ENCODE measurements around the gene YIF1B.
"Not testable (repeated sequence)": the region's sequence is repeated elsewhere in the genome, so short reads cannot be mapped to it uniquely, and the experiment has no call there.

The YIF1B gene, protein sequence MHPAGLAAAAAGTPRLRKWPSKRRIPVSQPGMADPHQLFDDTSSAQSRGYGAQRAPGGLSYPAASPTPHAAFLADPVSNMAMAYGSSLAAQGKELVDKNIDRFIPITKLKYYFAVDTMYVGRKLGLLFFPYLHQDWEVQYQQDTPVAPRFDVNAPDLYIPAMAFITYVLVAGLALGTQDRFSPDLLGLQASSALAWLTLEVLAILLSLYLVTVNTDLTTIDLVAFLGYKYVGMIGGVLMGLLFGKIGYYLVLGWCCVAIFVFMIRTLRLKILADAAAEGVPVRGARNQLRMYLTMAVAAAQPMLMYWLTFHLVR

DNA sequence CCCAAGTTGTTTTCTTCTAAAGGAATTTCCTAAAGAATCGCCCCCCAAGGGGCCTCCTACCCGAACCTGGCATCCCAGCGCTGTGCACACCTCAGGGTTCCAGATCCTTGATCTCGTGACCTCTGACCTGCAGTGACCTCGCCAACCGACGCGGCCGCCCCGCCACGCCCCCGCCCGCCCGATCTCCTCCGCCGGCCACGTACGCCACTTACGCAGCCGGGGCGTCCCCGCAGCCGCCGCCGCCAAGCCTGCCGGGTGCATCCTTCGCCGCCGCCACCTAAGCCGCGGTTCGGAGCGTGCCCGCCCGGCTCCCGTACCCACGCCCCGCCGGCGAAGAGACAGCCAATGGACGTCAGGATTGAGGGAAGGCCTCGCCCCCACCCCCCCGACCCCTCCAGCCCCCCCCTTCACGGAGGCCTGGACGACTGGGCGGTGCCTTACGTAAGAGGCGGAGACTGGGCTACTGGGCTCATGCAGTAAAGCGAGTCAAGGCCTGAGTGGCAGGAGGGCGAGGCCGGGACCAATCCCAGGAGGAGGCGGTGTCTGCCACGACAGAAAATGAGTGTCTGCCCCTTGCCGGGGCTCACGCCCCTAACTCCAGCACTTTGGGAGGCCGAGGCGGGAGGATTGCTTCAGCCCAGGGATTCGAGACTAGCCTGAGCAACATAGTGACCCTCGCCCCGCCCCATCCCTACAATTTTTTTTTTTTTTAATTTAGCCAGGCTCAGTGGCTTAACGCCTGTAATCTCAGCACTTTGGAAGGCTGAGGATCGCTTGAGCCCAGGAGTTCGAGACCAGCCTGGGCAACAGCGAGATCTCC is at the start of gene YIF1B:
TSS of gene YIF1B (minus strand) at position 291 of the 820 bp plus-strand sequence. CDS start at position 261, 30 bp downstream.
- ATAC-seq (peak; percentile 95), DNase-seq (peak; percentile 96)

DNA sequence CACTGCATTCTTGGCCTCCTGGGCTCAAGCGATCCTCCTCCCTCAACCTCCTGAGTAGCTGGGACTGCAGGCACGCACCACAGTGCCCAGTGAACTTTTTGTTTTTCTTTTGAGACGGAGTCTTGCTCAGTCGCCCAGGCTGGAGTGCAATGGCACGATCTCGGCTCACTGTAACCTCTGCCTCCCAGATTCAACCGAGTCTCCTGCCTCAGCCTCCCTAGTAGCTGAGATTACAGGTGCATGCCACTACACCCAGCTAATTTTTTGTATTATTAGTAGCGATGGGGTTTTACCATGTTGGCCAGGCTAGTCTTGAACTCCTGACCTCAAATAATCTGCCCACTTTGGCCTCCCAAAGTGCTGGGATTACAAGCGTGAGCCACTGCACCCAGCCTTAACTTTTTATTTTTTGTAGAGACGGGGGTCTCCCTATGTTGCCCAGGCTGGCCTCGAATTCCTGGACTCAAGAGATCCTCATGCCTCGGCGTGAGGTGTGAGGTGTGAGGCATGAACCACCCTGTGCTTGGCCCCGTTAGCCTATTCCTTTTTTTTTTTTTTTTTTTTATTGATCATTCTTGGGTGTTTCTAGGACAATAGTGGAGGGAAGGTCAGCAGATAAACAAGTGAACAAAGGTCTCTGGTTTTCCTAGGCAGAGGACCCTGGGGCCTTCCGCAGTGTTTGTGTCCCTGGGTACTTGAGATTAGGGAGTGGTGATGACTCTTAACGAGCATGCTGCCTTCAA is 47.4 kb upstream of the YIF1B start:
- ATAC-seq, result not testable (repeated sequence)

DNA sequence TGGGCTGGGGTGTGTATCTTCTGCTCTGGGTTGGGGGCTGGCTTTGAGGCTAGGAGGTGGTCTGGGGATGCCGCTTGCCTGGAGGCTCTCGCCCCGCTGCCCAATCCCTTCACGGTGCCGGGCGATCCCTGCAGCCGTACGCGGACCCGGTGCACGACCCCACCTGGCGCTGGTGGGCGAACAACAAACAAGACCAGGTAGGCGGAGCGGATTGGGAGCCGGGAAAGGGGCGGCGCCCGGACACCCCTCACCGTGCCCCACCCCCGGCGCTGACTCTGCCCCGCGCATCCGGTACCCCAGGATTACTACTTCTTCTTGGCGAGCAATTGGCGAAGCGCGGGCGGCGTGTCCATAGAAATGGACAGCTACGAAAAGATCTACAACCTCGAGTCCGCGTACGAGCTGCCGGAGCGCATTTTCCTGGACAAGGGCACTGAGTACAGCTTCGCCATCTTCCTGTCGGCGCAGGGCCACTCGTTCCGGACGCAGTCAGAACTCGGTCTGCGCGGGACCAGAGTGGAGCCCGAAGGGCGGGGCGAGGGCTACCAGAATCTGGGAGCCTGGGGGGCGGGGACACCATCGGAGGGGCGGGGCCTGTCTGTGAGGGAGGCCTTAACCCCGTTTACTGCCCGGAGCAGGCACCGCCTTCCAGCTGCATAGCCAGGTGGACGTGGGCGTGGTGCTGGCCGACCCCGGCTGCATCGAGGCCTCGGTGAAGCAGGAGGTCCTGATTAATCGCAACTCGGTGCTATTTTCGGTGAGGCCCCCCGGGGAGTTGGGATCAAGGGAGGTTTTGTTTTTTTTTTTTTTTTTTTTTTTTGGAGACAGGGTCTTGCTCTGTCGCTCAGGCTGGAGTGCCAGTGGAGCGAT is 46.6 kb upstream of the YIF1B start:
- DNase-seq (peak; percentile 87), ATAC-seq (peak; percentile 72)

More for the DNA sequence above, 47.4 kb upstream of the YIF1B start:
- DNase-seq, result not testable (repeated sequence)

DNA sequence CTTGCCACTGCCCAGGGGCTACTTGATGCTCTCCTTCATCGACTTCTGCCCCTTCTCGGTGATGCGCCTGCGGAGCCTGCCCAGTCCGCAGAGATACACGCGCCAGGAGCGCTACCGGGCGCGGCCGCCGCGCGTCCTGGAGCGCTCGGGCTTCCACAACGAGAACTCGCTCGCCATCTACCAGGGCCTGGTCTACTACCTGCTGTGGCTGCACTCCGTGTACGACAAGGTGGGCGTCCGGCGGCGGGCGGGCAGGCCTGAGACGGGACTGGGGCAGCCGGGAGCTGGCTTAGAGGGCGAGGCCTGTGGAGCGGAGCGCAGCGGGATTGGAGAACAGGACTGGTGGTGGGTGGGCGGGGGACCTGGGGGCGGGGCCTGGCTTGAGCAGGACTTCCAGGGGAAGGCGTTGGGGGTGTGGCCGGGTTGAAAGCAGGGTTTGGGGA is 45.9 kb upstream of the YIF1B start:
- DNase-seq (peak; percentile 77), ATAC-seq (peak; percentile 75)

DNA sequence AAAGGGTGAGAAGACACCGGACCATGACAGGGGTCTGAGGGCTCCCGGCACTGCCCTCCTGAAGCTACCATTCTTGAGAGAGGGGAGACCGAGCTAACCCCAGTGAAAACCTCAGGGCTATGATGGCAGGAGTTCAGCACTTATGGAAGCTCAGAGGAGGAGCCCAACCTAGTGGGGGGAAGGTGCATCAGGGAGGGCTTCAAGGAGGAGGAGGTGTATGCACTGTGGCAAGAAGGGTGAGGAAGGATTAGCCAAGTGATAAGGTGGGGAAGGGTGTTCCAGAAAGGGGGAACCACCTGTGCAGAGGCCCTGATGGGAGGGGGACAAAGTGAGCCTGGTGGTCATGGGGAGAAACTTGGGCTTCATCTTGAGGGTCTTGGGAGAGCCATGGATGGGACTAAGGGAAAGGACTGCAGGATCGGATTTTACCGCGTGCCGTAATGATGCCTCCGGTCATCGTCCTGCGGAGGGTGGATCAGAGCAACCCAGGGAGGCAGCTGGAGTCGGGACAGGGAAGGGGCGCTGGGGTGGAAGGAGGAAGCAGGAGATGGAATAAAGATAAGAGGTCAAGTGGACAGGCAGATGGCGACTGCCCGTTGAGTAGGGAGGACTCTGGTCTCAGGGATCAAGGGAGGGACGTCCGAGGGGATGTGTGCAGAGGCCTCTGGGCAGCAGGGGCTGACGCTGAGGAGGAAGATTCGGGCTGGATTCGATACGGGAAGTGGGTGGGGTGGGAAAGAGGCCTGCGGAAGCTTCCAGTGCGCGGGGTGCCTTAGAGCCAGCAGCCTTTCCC is 45.3 kb upstream of the YIF1B start:
- DNase-seq, result no peak
- ATAC-seq, result no peak

DNA sequence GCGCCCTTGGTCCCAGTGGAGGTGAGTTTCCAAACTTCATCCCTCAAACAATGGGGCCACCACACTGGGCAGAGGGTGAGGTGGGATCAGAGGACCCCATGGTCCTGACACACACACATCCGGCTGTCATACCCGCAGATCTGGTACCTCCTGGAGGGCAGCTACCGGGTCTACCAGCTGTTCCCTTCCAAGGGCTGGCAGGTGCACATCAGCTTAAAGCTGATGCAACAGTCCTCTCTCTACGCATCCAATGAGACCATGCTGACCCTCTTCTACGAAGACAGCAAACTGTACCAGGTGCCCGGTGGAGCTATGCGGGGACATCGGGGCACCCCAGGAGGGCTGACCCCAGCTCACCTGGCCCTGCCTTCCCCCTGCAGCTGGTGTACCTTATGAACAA is 44.6 kb upstream of the YIF1B start:
- ATAC-seq (no peak), DNase-seq (no peak)

DNA sequence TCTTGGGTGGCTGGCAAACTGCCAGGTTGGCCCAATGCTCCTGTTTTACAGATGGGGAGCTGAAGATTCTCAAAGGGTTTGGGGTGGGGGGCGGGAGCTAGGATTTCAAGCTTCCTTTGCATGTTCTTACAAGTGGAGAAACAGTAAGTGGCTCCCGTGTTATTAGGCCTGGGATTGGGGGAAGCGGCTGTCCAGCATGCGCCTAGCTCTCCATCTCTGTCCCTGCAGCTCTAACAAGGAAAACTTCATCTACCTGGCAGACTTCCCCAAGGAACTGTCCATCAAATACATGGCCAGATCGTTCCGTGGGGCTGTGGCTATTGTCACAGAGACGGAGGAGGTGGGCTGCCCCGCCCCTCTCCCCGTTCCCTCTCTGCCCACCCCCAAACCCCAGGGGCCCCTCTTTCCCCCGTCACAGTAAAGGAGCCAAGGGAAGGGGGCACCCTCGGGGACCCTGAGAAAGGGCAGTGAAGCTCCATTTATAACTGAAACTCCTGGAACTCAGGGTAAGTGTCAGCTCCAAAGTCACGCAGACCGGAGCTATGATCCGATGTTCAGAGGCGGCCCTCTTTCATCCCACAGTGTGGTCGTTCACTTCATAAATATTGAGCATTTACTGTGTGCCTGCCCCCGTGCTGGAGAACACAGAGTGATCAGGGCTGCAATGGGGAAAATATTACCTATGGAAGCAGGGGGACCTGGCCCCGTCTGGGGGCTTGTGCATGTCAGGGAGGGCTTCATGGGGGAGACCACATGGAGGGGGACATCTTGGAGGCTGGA is 43.7 kb upstream of the YIF1B start:
- DNase-seq (no peak), ATAC-seq (no peak)

DNA sequence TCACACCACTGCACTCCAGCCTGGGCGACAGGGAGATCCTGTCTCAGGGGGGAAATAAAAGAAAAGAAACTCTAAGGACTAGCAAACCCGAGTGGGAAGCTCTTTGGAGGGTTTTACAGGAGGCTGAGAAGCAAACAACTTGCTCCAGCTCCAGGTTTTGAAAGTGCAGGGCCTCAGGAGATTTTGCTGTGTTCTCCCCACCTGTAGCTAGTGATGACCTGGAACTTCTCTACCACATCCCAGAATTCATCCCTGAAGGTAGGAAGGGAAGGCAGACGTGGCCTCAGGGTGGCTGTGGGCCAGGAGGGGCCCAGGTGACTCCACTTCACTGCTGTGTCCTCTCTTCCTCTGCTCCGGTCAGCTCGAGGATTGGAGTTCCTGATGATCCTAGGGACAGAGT is 42.3 kb upstream of the YIF1B start:
- ATAC-seq (no peak), DNase-seq (no peak)

DNA sequence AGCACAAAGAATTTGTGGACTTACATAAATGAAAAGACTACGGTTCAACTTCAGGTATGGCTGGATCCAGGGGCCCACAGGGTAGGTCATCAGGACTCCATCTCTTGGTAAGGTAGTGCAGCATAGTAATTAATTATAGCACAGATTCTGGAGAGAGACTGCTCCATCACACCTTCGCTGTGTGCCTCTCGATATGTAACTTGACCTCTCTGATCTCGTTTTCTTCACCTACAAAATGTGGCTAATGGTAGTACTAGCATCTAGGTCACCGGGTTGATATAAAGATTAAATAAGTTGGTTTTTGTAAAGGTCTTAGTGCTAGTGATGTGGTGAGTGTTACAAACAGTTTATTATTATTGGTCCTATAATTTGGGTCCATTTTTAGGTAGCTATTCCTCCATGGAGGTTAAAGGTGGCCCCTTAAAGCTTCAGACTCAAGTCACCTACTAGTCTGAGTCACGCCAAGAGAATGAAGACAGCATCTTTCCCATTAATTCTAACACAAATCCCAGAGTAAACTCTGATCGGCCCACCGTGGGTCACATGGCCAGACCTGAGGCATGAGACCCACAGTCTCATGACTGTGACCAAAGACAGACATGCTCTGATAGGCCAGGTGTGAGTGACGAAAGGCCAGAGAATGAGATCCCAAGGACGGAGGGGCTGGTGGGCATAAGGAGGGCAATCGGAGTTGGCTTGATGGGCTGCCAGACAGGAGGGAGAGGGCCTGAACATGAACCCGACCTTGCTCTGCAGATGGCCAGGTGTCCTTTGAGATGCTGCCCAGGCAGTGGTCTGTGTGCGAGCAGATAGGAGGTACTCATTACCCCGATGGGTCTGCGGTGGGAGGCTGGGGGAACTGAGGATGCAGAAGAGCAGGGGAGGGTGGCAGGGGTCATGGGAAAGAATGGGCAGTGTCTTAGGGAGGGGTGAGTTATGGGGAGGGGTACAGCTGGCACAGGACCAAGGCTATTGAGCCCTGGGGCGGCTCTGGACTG is 40.3 kb upstream of the YIF1B start:
- ATAC-seq (no peak), DNase-seq (no peak)

DNA sequence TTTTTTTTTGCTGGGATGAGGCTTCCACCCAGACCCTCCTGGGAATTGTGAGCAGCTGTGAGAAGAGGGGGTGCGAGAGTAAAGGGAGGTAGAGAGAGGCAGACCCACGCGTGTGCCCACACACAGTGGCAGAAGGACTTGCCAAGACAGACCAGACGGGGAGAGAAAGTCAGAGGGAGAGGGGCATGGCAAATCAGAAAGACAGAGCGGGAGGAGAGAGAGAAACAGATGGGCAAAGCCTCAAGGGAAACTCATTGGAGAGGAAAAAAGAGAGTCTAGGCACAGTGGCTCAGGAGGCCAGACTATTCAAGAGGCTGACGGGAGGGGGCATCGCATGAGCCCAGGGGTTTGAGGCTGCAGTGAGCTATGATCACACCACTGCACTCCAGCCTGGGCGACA is 36.9 kb upstream of the YIF1B start:
- DNase-seq (no peak), ATAC-seq (no peak)

DNA sequence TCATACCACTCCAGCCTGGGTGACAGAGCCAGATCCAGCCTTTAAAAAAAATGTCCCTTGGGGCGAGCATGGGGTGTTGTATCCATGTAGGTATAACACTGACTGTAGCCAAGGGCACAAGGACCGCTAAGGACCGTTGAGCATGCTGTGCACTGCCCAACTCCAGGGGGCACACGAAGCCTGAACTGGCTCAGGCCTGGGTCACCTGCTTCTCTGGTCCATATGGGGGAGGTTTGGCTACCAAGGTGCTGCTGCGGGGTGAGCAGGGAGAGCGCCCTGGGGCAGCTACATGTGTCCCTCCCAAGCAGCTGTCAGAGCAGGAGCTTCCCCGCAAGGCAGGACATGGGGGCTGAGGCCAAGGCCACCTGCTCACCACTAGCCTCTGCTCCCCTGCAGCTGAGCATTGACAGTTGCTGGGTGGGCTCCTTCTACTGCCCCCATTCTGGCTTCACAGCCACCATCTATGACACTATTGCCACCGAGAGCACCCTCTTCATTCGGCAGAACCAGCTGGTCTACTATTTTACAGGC is 36.2 kb upstream of the YIF1B start:
- DNase-seq (no peak), ATAC-seq (no peak)

DNA sequence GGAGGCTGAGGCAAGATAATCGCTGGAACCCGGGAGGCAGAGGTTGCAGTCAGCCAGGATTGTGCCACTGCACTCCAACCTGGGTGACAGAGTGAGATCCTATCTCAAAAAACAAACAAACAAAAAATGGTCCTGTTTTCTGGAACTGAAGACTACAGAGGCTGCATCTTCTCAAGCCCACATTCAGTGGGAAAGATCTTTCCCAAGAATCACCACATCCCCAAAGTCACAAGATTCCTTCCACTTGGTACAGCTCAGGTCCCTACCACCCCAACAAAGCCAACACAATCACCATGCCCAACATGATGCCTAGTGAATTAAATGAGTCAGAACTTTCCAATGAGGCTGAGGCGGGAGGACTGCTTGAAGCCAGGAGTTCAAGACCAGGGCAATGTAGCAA is 35.1 kb upstream of the YIF1B start:
- ATAC-seq (no peak), DNase-seq (no peak)

DNA sequence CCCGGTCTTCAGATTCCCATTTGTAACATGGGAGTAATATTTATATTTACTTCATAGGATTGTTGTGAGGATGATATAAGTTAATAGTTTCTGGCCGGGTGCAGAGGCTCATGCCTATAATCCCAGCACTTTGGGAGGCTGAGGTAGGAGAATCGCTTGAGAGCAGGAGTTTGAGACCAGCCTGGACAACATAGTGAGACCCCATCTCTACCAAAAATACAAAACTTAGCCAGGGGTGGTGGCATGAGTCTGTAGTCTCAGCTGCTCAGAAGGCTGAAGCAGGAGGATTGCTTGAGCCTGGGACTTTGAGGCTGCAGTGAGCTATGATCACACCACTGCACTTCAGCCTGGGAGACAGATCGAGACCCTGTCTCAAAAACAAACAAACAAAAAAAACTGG is 31.1 kb upstream of the YIF1B start:
- no peak for ATAC-seq

DNA sequence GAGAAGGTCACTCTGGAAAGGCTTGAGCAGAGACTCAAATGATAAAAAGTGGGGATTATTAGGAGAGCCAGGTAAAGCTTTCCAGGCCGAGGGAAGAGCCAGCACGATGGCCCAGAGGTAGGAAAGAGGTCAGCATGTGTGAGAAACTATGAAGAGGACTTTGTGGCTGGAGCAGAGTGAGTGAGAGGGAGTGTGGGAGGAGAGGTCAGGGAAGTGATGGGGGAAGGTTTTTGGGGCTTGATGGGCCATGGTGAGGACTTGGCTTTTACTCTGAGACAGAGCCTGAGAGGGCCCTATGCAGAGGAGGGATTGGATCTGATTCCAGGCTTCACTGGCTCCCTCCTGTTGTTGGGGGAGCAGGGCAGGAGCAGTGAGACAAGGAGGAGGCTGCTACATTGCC is 25.2 kb upstream of the YIF1B start:
- no peak for DNase-seq
- no peak for ATAC-seq

More for the DNA sequence above, 31.1 kb upstream of the YIF1B start:
- DNase-seq, result no peak

DNA sequence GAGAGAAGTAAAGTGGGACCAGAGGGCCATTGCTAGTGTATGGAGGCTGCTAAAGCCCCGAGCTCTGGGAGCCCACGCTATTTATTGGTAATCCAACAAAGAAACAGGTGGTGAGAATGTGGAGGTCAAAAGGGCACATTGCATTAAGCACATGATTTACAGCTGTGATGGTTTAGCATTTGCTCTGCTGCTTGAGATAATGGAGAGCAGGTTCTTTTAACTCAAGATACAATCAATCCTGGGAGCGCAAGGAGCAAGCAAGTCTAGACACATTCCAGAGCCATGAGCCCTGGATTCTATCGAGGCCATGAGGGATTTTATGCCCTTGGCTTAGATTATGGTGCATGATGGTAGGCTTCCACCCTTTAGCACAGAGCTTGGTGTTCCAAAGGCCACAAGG is 23.3 kb upstream of the YIF1B start:
- DNase-seq, result not testable (repeated sequence)

DNA sequence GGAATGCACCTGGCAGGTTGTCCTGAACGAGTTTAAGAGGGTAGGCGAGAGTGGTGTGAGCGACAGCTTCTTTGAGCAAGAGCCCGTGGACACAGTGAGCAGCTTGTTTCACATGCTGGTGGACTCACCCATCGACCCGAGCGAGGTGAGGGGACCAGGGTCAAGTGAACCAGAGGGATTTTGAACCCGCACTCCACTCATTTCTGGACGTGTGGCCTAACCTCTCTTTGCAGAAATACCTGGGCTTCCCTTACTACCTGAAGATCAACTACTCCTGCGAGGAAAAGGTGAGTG is 21.6 kb upstream of the YIF1B start:
- DNase-seq, result no peak
- ATAC-seq, result no peak

More for the DNA sequence above, 23.3 kb upstream of the YIF1B start:
- not testable (repeated sequence) for ATAC-seq

DNA sequence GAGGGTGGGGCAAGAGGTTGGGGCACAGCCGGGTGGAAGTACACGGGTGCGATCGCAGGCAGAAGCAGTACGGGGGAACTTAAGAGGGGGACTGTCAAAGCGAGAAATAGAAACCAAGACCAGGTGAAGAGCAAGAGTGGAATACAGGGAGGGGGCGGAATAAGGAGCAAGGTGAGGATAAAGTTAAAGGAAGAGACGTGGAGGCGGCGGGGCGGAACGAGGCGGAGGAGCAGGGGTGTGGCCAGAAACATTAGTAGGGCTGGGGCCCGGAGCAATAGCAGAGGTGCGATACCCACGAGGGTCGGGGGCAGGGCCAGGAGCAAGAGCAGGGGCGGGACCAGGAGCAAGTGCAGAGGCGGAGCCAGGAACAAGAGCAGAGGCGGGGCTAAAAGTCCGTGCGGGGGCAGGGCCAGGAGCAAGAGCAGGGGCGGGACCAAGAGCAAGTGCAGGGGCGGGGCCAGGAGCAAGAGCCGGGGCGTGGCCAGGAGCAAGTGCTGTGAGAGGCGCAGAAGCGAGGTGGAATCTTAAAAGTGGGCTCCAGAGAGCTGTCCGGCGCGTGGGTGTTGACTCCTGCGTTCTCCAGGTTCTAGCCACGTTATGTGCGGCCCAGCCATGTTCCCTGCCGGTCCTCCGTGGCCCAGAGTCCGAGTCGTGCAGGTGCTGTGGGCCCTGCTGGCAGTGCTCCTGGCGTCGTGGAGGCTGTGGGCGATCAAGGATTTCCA is 21.1 kb upstream of the YIF1B start:
- ATAC-seq (peak; percentile 66), DNase-seq (peak; percentile 96)
